ENCODE data around the gene LIME1. TPM values are rescaled to one million over a fixed set of nuclear protein-coding genes. Genes with fewer than 3 reads are reported as not detected.

Gene LIME1
- total and polyA plus RNA-seq, 2 of the 4 experiments (the other 2 are of a cell fraction): 0.36 to 7.8 TPM

DNA sequence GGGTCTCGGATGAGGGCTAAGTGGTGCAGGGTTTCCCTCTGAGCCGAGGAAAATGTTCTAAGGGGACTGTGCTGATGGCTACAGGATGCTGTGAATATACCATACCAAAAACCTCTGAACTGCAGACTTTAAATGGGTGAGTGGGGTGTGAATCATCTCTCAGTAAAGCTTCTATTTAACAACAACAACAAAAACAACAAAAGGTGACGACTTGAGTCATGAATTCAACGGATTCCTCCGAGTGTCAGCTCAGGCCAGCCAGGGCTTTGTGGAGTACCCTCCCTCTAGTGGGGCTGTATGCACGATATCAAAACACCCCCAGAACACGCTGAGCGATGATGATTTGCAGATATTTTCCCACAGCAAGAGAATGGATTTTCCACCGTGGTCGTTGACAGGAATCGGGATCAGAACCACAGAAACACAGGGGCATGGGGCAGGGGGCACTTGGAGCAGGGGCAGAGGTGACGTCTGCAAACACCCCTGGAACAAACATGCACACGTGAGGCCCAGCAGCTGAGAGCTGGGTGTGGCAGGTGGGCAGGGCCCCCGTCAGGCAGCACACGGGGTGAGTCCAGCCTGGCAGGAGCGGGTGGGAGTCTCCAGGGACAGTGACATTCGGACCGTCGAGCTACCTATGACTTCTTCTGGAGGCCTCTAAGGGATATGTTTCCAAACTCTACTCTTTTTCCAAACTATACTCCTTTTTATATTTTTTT lies 41.7 kb downstream of the LIME1 start:
- POLR2A ChIA-PET (ENCODE audit: unreplicated experiment): no interaction called here
- Histone ChIP-seq H2AFZ (replicated peaks; ENCODE audit: low read length, poor library complexity) (no peak overlapping the region), H3K56ac (ENCODE audit: extremely low read depth, insufficient read depth, low read length) (no peak overlapping the region), H2BK5ac (ENCODE audit: low read depth, low read length, poor library complexity, severe bottlenecking) (no peak overlapping the region), H2AK9ac (replicated peaks; ENCODE audit: low read depth, low read length, poor library complexity) (no peak overlapping the region), H4K5ac (ENCODE audit: low read depth, low read length) (no peak overlapping the region), H2BK20ac (ENCODE audit: low read depth, low read length) (no peak overlapping the region), H4K20me1 (ENCODE audit: insufficient read depth, low read length) (peaks cover 25% of the 10 kb centered on the region), H4K91ac (ENCODE audit: insufficient read depth, low read depth, low read length) (no peak overlapping the region), H3K27ac (ENCODE audit: insufficient read depth, low read length) (no peak overlapping the region), H3K4me3 (ENCODE audit: insufficient read depth, low read depth, low read length) (no peak overlapping the region), H3K14ac (replicated peaks; ENCODE audit: low read depth, low read length) (no peak overlapping the region), H3K27me3 (ENCODE audit: control insufficient read depth, insufficient read depth, low read length) (no peaks in the 10 kb centered on the region), H3K9me1 (ENCODE audit: insufficient read depth, low read length) (no peaks in the 10 kb centered on the region; the same call in 1 of the 2 replicates), H3K4me2 (ENCODE audit: low read depth, low read length) (no peak overlapping the region), H2BK120ac (ENCODE audit: low read depth, low read length) (no peak overlapping the region), H3K79me1 (ENCODE audit: low read depth in 1 of 2, low read length in 2 of 2) (peaks cover 11 to 52% of the 10 kb centered on the region in 2 experiments), H3K9ac (ENCODE audit: low read depth, low read length) (no peak overlapping the region), H3K18ac (ENCODE audit: low read depth, low read length) (no peak overlapping the region), H3K23ac (ENCODE audit: low read depth, low read length) (no peak overlapping the region), H3K4ac (ENCODE audit: low read depth, low read length) (no peak overlapping the region), H4K8ac (ENCODE audit: low read depth in 2 of 2, low read length in 2 of 2) (no peak overlapping the region), H3K9me3 (ENCODE audit: control insufficient read depth, insufficient read depth, low read length) (no peaks in the 10 kb centered on the region), H2AK5ac (ENCODE audit: low read depth, low read length) (no peak overlapping the region), H3K4me1 (ENCODE audit: control insufficient read depth, insufficient read depth, low read length) (peaks cover 7% of the 10 kb centered on the region), H2BK15ac (ENCODE audit: low read depth, low read length) (no peak overlapping the region), H3K36me3 (ENCODE audit: control insufficient read depth, insufficient read depth, low read length) (no peaks in the 10 kb centered on the region; the same call in 1 of the 2 replicates)
- WGBS, 2 experiments (ENCODE audit: extremely low coverage in 2 of 2, insufficient read length in 1 of 2): 66% methylated on average over 10 of the region's 19 CpGs; no CpG with 5 or more reads in 1 of the 2 experiments
- BruUV-seq (replicated peaks): no TSS peak
- ATAC-seq (ENCODE audit: low read depth): no peak
- dilution Hi-C loops (cut with HindIII; ENCODE audit: low sequenced_read_pairs, unreplicated experiment) (no loop called here), in situ Hi-C loops (cut with MboI; ENCODE audit: low sequenced_read_pairs) (no loop called here), intact Hi-C loops (cut with micrococcal nuclease) (loop anchor here (5.0 kb wide), 1 partner anchor 194 kb away; no protein-coding TSS in a partner anchor)
- CTCF ChIA-PET: interaction anchor here (0.5 kb wide), 1 partner anchor 196 kb away, joined by 3 read pairs; no protein-coding TSS in a partner anchor
- DNase-seq: no peak
- TF ChIP-seq FOS (IDR thresholded peaks at IDR 0.05; ENCODE audit: low read depth, low read length) (no peak), NFE2L2 (IDR thresholded peaks at IDR 0.05; ENCODE audit: low read depth, low read length) (no peak), RFX5 (IDR thresholded peaks at IDR 0.05; ENCODE audit: low read depth, low read length) (no peak), CHD1 (IDR thresholded peaks at IDR 0.05; ENCODE audit: low read depth, low read length) (no peak), RCOR1 (IDR thresholded peaks at IDR 0.05; ENCODE audit: insufficient replicate concordance, low read length) (no peak), MAZ (IDR thresholded peaks at IDR 0.05; ENCODE audit: borderline replicate concordance, low read depth, low read length) (no peak), CEBPB (IDR thresholded peaks at IDR 0.05; ENCODE audit: low read depth, low read length) (no peak), MAFK (IDR thresholded peaks at IDR 0.05; ENCODE audit: low read depth, low read length) (no peak), SMC3 (IDR thresholded peaks at IDR 0.05; ENCODE audit: low read depth, low read length) (no peak), MXI1 (IDR thresholded peaks at IDR 0.05; ENCODE audit: borderline replicate concordance, low read depth, low read length) (no peak)
- TF ChIP-seq, protein P1, sequence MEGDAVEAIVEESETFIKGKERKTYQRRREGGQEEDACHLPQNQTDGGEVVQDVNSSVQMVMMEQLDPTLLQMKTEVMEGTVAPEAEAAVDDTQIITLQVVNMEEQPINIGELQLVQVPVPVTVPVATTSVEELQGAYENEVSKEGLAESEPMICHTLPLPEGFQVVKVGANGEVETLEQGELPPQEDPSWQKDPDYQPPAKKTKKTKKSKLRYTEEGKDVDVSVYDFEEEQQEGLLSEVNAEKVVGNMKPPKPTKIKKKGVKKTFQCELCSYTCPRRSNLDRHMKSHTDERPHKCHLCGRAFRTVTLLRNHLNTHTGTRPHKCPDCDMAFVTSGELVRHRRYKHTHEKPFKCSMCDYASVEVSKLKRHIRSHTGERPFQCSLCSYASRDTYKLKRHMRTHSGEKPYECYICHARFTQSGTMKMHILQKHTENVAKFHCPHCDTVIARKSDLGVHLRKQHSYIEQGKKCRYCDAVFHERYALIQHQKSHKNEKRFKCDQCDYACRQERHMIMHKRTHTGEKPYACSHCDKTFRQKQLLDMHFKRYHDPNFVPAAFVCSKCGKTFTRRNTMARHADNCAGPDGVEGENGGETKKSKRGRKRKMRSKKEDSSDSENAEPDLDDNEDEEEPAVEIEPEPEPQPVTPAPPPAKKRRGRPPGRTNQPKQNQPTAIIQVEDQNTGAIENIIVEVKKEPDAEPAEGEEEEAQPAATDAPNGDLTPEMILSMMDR (conservative IDR thresholded peaks at IDR 0.05; ENCODE audit: low read depth, low read length): no peak
- TF ChIP-seq, protein P2, sequence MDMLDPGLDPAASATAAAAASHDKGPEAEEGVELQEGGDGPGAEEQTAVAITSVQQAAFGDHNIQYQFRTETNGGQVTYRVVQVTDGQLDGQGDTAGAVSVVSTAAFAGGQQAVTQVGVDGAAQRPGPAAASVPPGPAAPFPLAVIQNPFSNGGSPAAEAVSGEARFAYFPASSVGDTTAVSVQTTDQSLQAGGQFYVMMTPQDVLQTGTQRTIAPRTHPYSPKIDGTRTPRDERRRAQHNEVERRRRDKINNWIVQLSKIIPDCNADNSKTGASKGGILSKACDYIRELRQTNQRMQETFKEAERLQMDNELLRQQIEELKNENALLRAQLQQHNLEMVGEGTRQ (IDR thresholded peaks at IDR 0.05; ENCODE audit: low read depth, low read length): no peak

Data from IMR-90 (cell line).